ENCODE measurements around the gene ARSG. TPM values are rescaled to one million over a fixed set of nuclear protein-coding genes. Genes with fewer than 3 reads are reported as not detected.

Gene ARSG
- total and polyA plus RNA-seq, 2 of the 4 experiments (the other 2 are of a cell fraction): 2.9 to 3.0 TPM

GRCh38 chr17:68322630-68323029 is 31.3 kb downstream of the ARSG start:
- no peaks in the 10 kb centered on the region for H4K20me1 ChIP-seq (ENCODE audit: insufficient read depth, low read length)
- TF ChIP-seq SMC3 (IDR thresholded peaks at IDR 0.05; ENCODE audit: low read depth, low read length) (no peak), CHD1 (IDR thresholded peaks at IDR 0.05; ENCODE audit: low read depth, low read length) (no peak), MAFK (IDR thresholded peaks at IDR 0.05; ENCODE audit: low read depth, low read length) (no peak), CEBPB (IDR thresholded peaks at IDR 0.05; ENCODE audit: low read depth, low read length) (no peak), RAD21 (IDR thresholded peaks at IDR 0.05; ENCODE audit: low read length) (no peak), BHLHE40 (IDR thresholded peaks at IDR 0.05; ENCODE audit: low read depth, low read length) (no peak), MXI1 (IDR thresholded peaks at IDR 0.05; ENCODE audit: borderline replicate concordance, low read depth, low read length) (no peak), NFE2L2 (IDR thresholded peaks at IDR 0.05; ENCODE audit: low read depth, low read length) (no peak), ELK1 (IDR thresholded peaks at IDR 0.05; ENCODE audit: borderline replicate concordance, low read depth, low read length) (no peak)
- TF ChIP-seq, protein P1, sequence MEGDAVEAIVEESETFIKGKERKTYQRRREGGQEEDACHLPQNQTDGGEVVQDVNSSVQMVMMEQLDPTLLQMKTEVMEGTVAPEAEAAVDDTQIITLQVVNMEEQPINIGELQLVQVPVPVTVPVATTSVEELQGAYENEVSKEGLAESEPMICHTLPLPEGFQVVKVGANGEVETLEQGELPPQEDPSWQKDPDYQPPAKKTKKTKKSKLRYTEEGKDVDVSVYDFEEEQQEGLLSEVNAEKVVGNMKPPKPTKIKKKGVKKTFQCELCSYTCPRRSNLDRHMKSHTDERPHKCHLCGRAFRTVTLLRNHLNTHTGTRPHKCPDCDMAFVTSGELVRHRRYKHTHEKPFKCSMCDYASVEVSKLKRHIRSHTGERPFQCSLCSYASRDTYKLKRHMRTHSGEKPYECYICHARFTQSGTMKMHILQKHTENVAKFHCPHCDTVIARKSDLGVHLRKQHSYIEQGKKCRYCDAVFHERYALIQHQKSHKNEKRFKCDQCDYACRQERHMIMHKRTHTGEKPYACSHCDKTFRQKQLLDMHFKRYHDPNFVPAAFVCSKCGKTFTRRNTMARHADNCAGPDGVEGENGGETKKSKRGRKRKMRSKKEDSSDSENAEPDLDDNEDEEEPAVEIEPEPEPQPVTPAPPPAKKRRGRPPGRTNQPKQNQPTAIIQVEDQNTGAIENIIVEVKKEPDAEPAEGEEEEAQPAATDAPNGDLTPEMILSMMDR (conservative IDR thresholded peaks at IDR 0.05; ENCODE audit: low read depth, low read length): no peak
- no peaks in the 10 kb centered on the region for H3K27me3 ChIP-seq (ENCODE audit: control insufficient read depth, insufficient read depth, low read length)
- no peaks in the 10 kb centered on the region for H3K79me1 ChIP-seq (ENCODE audit: low read depth in 1 of 2, low read length in 2 of 2)
- WGBS, 2 experiments (ENCODE audit: extremely low coverage in 2 of 2, insufficient read length in 1 of 2): 92% methylated on average over 2 of the region's 3 CpGs; no CpG with 5 or more reads in 1 of the 2 experiments
- no peak overlapping the region for H3K18ac ChIP-seq (ENCODE audit: low read depth, low read length)
- H2AK5ac ChIP-seq (ENCODE audit: low read depth, low read length): no peak overlapping the region
- H4K5ac ChIP-seq (ENCODE audit: low read depth, low read length): no peak overlapping the region
- no peak overlapping the region for H2BK120ac ChIP-seq (ENCODE audit: low read depth, low read length)
- no peak overlapping the region for H3K4me3 ChIP-seq (ENCODE audit: insufficient read depth, low read depth, low read length)
- H3K9me3 ChIP-seq (ENCODE audit: control insufficient read depth, insufficient read depth, low read length): no peaks in the 10 kb centered on the region
- dilution Hi-C loops (cut with HindIII; ENCODE audit: low sequenced_read_pairs, unreplicated experiment) (no loop called here), intact Hi-C loops (cut with micrococcal nuclease) (no loop called here), in situ Hi-C loops (cut with MboI; ENCODE audit: low sequenced_read_pairs) (no loop called here)
- no peak overlapping the region for H3K9ac ChIP-seq (ENCODE audit: low read depth, low read length)
- no peak overlapping the region for H2AFZ ChIP-seq (replicated peaks; ENCODE audit: low read length, poor library complexity)
- ChIA-PET POLR2A (ENCODE audit: unreplicated experiment) (no interaction called here), CTCF (no interaction called here)
- no peak overlapping the region for H2AK9ac ChIP-seq (replicated peaks; ENCODE audit: low read depth, low read length, poor library complexity)
- H3K36me3 ChIP-seq (ENCODE audit: control insufficient read depth, insufficient read depth, low read length): no peaks in the 10 kb centered on the region
- no peak overlapping the region for H3K4ac ChIP-seq (ENCODE audit: low read depth, low read length)
- H3K56ac ChIP-seq (ENCODE audit: extremely low read depth, insufficient read depth, low read length): no peak overlapping the region
- ATAC-seq (ENCODE audit: low read depth): no peak
- H3K4me2 ChIP-seq (ENCODE audit: low read depth, low read length): no peak overlapping the region
- no peak overlapping the region for H4K91ac ChIP-seq (ENCODE audit: insufficient read depth, low read depth, low read length)
- no peak overlapping the region for H3K23ac ChIP-seq (ENCODE audit: low read depth, low read length)
- H3K27ac ChIP-seq (ENCODE audit: insufficient read depth, low read length): no peak overlapping the region
- H2BK5ac ChIP-seq (ENCODE audit: low read depth, low read length, poor library complexity, severe bottlenecking): no peak overlapping the region
- H3K14ac ChIP-seq (replicated peaks; ENCODE audit: low read depth, low read length): no peak overlapping the region
- H2BK15ac ChIP-seq (ENCODE audit: low read depth, low read length): no peak overlapping the region
- no TSS peak for BruUV-seq (replicated peaks)
- no peak for DNase-seq
- H4K8ac ChIP-seq (ENCODE audit: low read depth in 2 of 2, low read length in 2 of 2): no peak overlapping the region
- H3K9me1 ChIP-seq (ENCODE audit: insufficient read depth, low read length): no peaks in the 10 kb centered on the region
- H2BK20ac ChIP-seq (ENCODE audit: low read depth, low read length): no peak overlapping the region
- no peaks in the 10 kb centered on the region for H3K4me1 ChIP-seq (ENCODE audit: control insufficient read depth, insufficient read depth, low read length)

Measured in IMR-90 (cell line).